Type B pancreatic cell (in vitro differentiated cells): ENCODE results near the gene PML. TPM values are rescaled to one million over a fixed set of nuclear protein-coding genes. Genes with fewer than 3 reads are reported as not detected.
"Not testable (repeated sequence)": the region's sequence is repeated elsewhere in the genome, so short reads cannot be mapped to it uniquely, and the experiment has no call there.

Source experiments
- DNase-seq: peaks from one replicate; pipeline ENCODE4 v3.0.0; 2021; ENCODE audit warnings: mixed read lengths; ENCODE audit not compliant: unreplicated experiment; ENCODE audit errors: extremely low spot score
- H3K27ac Mint-ChIP-seq: 2 replicates; pipeline ENCODE4 v1.8.0; 2021; ENCODE audit warnings: mild to moderate bottlenecking, mixed read lengths
- H3K27me3 Mint-ChIP-seq: 2 replicates; pipeline ENCODE4 v1.8.0; 2021; ENCODE audit warnings: mixed read lengths
- H3K36me3 Mint-ChIP-seq: 2 replicates; pipeline ENCODE4 v1.8.0; 2021; ENCODE audit warnings: mixed read lengths
- H3K4me1 Mint-ChIP-seq: one replicate; pipeline ENCODE4 v1.8.0; 2021; ENCODE audit warnings: mixed read lengths; ENCODE audit not compliant: unreplicated experiment
- H3K4me3 Mint-ChIP-seq: 2 replicates; pipeline ENCODE4 v1.8.0; 2021; ENCODE audit warnings: mild to moderate bottlenecking, mixed read lengths
- H3K9me3 Mint-ChIP-seq: 2 replicates; pipeline ENCODE4 v1.8.0; 2021; ENCODE audit warnings: mixed read lengths
- total RNA-seq: library from RNA; stranded (reverse); gene quantifications from 2 replicates; pipeline ENCODE4 v1.2.1, GENCODE V29; 2021; ENCODE audit warnings: low replicate concordance
- TF ChIP-seq, protein P1 (sequence below): fragments of 200-600 bp; sonication (generic); conservative IDR thresholded peaks from 2 replicates; pipeline ENCODE4 v1.5.0; 2021; ENCODE audit warnings: antibody characterized with exemption, mild to moderate bottlenecking

PML gene
- total RNA-seq, 1 donor from 2014 or later, result 29.8 TPM

DNA sequence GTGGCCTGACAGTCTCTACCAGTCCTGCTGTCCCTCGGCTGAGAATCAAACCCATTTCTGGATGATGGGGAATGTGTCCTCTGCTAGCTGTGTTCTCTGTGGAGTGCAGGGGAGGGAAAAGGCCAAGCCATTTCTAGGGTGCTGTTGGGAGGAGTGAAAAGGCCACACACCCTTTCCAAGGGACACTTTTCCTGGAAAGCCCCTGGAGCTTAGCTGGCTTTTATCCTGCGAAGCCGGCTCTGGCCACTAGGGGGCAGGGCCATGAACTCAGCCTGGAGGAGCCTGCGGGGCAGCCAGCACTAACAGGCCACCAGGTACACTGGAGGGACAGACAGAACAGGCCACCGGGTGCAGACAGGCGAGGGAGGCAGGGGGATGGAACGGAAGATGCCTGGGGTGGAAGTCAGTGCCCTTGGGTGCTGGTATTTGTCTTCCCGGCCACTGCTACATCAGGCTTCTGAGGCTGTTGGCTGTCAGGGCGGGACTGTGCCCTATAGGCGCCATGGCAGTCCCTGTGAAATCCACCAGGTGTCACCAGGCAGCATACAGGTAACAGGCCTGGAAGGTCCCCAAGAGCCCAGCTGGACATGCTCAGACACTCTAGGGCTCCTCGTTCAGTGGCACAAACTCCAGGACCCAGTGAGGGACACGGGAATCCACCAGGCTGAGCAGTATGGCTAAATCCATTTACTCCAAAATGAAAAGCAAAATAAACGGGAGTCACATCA lies 71.3 kb downstream of the PML start:
- DNase-seq, result peak; percentile 73
- TF ChIP-seq, protein P1, sequence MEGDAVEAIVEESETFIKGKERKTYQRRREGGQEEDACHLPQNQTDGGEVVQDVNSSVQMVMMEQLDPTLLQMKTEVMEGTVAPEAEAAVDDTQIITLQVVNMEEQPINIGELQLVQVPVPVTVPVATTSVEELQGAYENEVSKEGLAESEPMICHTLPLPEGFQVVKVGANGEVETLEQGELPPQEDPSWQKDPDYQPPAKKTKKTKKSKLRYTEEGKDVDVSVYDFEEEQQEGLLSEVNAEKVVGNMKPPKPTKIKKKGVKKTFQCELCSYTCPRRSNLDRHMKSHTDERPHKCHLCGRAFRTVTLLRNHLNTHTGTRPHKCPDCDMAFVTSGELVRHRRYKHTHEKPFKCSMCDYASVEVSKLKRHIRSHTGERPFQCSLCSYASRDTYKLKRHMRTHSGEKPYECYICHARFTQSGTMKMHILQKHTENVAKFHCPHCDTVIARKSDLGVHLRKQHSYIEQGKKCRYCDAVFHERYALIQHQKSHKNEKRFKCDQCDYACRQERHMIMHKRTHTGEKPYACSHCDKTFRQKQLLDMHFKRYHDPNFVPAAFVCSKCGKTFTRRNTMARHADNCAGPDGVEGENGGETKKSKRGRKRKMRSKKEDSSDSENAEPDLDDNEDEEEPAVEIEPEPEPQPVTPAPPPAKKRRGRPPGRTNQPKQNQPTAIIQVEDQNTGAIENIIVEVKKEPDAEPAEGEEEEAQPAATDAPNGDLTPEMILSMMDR, result peak; percentile 76
- not testable (repeated sequence) for H3K4me3 Mint-ChIP-seq, H3K9me3 Mint-ChIP-seq, H3K4me1 Mint-ChIP-seq, H3K27ac Mint-ChIP-seq, H3K36me3 Mint-ChIP-seq
- peaks cover 11% of the 10 kb centered on the region for H3K27me3 Mint-ChIP-seq

DNA sequence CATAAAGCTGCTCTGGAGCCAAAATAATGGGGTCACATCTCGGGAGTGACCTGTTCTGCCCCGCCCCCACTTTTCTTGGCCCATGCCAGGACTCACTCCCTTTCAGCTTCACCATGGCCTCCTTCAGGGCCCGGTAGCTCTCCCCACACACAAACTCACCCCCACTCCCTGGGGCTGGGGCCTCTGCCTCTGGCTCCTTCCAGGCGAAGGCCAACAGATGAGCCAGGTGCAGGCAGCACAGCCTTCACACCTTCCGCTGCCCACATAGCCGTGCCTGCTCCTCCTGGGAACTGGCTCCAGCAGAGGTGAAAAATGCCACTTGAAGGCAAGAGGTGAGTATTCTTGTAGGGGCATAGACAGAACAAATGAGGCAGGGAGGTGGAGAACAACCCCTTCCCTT lies 77.1 kb downstream of the PML start:
- not testable (repeated sequence) for H3K9me3 Mint-ChIP-seq, H3K36me3 Mint-ChIP-seq, H3K27ac Mint-ChIP-seq, H3K4me1 Mint-ChIP-seq, H3K4me3 Mint-ChIP-seq, H3K27me3 Mint-ChIP-seq
- peak; percentile 72 for DNase-seq

DNA sequence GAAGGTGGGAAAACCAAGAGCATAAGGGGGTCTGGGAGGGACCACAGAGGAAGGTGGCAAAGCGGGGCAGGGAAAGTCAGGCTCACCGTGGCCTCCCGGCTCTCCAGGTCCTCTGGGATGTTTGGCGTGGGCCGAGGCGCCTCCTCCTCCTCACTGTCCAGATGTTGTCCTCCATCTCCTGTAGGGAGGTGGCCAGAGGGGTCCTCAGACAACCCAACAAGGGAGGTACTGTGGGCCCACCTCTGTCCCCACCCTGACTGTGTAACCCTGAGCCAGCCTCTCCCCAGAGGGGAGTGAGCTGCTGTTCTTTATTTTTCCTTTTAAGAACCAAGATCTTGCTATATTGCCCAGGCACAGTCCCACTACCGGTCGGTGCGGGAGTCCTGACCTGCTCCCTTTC lies 77.6 kb downstream of the PML start:
- not testable (repeated sequence) for H3K36me3 Mint-ChIP-seq, H3K27ac Mint-ChIP-seq, H3K27me3 Mint-ChIP-seq, H3K4me3 Mint-ChIP-seq, H3K9me3 Mint-ChIP-seq, H3K4me1 Mint-ChIP-seq
- peak; percentile 62 for DNase-seq

DNA sequence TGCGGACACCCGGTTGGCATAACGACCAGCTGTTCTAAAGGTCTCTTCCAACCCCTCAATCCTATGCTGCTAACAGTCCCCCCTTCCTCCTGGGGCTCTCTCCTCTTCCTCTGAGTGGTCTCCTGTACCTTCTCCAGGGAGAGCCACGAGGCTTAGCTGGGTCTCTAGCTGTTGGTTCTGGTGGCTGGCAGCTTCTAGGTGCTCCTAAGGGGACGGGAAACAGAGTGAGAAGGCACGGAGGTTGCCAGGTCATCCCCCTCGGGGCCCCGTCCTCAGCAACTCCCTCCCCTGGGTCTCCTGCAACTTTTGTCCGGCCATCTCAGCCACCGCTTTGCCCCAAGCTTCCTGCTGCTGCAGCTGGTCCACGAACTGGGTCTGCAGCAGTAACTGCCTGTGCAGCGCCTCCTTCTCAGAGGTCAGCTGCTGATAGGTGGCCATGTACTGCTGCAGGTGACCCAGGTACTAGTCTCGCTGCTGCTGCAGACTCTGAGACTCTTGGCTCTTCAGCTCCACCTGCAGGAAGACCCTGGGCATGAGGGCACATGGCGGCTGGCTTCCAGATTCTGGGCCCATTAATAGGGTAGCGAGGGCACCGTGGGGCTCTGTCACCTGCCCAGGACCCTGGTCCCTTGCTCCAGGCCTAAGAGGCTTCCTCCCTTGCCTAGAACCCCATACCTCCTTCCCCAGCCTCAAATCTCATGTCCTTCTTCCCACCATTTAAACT lies 78.3 kb downstream of the PML start:
- H3K4me1 Mint-ChIP-seq, H3K27me3 Mint-ChIP-seq, H3K4me3 Mint-ChIP-seq, H3K9me3 Mint-ChIP-seq, H3K36me3 Mint-ChIP-seq, H3K27ac Mint-ChIP-seq: not testable (repeated sequence)
- TF ChIP-seq, protein P1, result peak; percentile 36
- peak; percentile 72 for DNase-seq

DNA sequence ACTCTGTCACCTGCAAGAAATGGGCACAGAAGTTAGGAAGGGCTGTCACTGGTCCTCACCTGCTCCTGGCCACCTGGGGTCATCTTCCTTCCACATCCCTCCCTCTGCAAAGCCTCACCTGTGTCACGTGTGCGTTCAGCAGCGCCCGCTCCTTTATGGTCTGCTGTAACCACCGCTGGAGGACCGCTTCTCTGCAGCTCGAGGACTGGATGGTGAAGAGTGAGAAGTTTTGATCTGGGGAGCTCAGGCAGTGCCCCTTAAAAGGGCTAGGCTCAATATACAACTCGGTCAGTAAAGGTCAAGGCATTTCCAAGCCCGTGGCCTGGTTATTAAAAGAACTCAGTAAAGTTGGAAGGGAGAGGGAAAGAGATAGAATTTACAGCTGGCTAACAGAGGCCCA lies 81.3 kb downstream of the PML start:
- H3K27ac Mint-ChIP-seq, H3K9me3 Mint-ChIP-seq, H3K27me3 Mint-ChIP-seq, H3K4me1 Mint-ChIP-seq, DNase-seq, H3K4me3 Mint-ChIP-seq, H3K36me3 Mint-ChIP-seq: not testable (repeated sequence)

DNA sequence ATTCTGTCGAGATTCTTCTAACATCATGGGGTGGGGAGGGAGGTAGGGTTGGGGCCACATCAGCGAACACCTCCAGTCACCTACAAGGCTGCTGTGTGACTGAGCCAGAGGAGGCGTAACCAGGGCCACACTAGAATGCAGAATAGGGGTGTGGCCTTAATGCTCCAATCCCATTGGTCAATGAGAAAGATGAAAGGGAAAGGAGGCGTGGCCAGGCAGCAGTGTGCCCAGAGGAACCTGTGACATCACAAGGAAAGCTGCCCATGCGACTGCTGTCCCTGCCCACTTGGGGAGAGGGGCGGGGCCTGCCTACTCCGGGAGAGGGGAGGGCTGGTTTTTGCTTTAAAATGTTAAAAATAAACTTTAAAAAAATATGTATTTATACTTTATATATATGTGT lies 87.9 kb downstream of the PML start, which contains the start of gene GOLGA6A:
TSS of gene GOLGA6A (minus strand) at position 101 of the 400 bp plus-strand sequence. CDS start at position 60, 41 bp downstream.
- not testable (repeated sequence) for H3K27me3 Mint-ChIP-seq, H3K36me3 Mint-ChIP-seq, H3K4me1 Mint-ChIP-seq, DNase-seq, H3K4me3 Mint-ChIP-seq, H3K9me3 Mint-ChIP-seq, H3K27ac Mint-ChIP-seq

DNA sequence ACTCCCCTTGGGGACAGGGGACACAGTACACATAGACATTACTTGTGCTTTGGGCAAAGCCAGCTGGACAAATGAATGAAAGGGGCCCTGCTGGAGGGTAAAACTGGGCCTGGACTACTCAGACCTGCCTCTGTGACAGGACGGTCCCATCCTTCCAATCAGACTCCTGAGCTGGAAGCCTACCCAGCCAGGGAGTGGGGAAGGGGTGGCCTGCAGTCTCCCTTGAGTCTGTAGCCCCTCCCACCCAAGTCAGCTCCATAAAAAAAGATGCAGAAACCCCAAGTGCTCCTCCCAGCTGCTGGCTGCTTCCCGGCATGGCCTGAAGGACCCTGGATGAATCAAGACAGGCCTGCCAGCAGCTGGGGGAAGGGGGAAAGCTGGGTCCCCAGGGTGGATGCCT lies 100.1 kb downstream of the PML start:
- H3K9me3 Mint-ChIP-seq, H3K27ac Mint-ChIP-seq, H3K27me3 Mint-ChIP-seq: not testable (repeated sequence)

DNA sequence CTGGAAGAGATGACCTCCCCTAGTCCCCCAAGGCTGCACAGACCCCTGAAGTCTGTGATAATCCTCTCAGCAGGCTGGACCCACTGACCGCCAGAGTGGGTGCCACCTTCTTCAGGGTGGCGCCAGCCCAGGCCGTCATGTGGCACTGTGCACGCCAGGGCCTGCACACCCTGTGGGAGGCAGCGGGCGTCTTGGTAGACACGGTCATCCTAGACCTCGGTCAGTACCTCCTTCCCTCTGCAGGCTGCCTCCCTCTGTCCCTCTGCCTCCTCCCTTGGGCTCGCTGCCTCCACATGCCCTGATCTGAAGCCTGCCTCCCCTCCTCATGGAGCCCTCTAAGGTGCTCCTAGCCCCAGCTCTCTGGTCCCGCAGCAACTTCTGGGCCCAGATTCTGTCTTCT lies 101.1 kb downstream of the PML start:
- not testable (repeated sequence) for H3K4me1 Mint-ChIP-seq, H3K36me3 Mint-ChIP-seq, H3K4me3 Mint-ChIP-seq, DNase-seq, H3K27me3 Mint-ChIP-seq, H3K27ac Mint-ChIP-seq, H3K9me3 Mint-ChIP-seq

More for the DNA sequence above, 100.1 kb downstream of the PML start:
- not testable (repeated sequence) for H3K36me3 Mint-ChIP-seq, DNase-seq, H3K4me3 Mint-ChIP-seq, H3K4me1 Mint-ChIP-seq

DNA sequence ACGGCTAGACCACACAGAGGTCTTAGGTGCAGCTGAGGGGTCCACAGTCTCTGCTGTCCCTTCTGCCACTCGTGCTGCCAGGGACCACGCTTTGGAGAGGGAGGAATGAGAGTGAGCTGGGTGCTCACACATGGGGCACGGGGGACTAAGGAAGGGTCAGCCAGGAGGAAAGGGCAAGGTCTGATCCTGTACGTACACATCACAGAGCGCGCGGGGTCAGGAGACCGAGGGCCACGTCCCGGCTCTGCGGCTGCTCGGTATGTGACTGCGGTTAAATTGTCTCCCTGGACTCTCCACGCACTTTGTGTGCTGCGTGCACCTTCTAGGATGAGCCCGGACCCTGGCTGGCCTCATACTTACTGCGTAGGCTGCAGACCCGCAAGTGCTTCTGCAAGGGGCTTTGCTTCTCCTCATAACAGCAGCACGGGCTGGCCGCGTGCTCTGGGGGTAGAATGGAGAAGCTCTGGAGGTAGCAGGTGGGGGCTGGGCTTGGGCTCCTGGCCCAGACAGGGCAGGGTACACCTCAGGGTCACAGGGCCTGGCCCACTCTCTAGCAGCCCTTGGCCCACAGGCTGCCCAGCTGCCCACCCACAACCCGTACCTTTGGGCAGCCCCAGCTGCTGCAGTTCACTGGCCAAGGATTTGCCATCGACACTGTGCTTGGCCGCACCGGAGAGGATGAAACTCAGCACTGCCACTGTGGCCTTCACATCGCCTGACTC lies 102.4 kb downstream of the PML start:
- not testable (repeated sequence) for H3K4me3 Mint-ChIP-seq, DNase-seq, H3K27me3 Mint-ChIP-seq, H3K27ac Mint-ChIP-seq, H3K4me1 Mint-ChIP-seq, H3K9me3 Mint-ChIP-seq, H3K36me3 Mint-ChIP-seq
